GM18520 (cell line): ENCODE results near the gene PMEPA1.
A peak's percentile ranks its signal among the peaks of the same experiment; 100 is the strongest.

ENCODE experiments used
- ATAC-seq: cut with Tn5 transposase; IDR thresholded peaks from one replicate; pipeline ENCODE4 v1.9.1; 2021; ENCODE audit not compliant: unreplicated experiment

The PMEPA1 gene

DNA sequence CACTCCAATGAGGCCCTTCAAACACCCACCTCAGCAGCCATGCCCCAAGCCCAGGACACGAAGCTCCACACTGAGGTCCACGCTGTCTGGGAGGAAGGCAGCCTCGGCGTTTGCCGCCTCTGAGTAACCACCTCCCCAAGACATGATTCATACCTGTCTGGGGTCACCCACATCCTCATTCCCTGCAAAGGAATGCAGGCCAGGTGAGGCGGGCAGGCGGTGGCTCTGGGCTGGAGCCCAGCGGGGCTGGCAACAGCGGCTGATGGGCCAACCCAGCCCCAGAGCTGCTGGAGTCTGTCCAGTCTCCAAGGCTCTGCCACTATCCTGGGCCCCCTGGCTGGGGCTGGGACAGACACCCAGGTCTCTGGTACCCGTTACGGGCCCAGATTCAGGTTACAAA is 14.8 kb downstream of the PMEPA1 start:
- ATAC-seq = no peak

DNA sequence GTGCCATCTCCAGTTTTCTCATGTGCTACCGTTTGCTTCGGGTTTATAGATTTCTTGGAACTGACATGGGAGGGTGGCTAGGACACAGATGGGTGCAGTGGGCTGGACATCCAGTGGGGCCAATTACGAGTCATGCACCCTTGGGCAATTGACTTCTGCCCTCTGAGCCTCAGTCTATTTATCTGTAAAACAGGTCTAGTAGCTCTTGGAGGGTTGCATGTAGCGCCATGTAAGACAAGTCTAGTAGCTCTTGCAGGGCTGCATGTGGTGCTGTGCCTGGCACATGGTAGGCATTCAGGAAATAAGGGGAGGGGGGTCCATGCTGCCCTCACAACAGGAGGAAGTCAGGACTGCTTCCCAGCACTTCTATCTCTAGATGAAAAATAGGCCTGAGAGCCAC is 15.3 kb downstream of the PMEPA1 start:
- ATAC-seq = no peak

DNA sequence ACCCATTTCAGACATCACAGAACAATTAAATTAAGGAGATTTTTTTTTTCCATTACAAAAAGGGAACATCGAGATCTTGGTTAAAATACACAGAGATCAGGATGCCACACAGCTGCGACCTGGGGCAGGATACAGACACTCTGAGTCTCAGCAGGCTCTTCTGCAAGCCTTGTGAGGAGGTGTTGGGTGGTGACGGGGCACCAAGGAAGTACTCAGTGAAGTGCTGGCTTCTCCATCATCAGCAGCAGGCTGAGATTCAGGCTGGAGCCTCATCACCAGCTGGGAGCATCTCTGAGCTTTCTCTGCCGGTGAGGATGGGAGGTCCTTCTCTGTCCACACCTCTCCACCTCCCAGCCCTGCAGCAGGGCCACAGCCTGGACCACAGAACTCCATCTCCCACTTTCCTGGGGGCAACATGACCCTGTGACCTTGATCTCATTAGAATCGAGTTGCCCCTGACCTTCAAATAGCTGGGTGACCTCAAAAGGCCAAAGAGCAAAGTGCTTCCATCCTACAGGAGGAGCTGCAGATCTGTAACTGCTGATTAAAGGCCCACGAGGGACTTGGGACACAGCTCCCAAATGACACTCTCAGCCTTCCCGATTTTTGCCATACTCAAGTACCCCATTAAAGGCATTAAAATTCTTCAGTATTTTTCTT is 16.0 kb downstream of the PMEPA1 start:
- no peak for ATAC-seq

DNA sequence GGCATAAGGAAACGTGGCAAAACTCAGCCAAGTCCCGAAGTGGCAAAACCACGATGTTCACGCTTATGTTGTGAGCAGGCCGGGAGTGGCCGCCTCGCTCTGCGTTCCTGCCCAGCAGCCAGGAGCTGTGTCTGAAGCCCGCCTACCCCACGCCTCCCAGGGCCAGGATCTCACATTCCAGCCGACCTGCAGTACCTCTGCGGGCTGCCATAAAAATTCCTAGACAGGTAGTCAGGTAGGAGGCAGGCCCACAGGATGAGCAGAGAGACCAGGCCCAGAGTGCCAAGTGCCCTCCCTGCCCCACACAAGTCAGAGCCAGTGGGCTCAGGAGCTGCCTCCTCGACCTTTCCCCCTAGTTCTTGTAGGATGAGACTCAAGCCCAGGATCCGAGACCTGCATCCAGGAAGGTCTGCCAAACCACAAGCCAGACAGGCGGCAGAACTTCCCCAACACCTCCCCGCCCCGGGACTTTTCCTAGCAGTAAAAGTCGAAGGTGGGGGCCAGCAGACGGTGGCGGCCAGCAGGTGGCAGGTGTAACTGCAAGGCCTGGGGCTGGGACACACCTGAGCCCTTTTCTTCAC is 16.7 kb downstream of the PMEPA1 start:
- no peak for ATAC-seq

DNA sequence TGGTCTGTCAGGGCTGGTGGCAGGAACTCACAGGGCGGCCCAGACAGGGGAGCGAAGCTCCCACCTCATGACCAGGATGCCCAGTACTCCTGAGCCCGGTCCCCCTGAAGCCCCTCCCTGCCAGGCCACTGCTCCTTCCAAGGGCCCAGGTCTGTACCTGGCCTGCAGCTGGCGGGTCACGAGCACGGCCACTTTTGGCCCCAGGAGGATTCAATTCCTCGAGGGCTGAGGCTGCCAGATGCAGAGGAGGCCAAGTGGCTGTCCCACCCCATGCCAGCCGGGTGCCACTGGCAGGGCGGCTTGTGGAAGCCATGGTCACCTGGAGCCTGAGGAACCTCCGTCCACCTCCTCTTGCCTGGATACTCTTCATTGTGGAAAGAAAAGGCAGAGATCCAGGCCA is 17.4 kb downstream of the PMEPA1 start:
- ATAC-seq = no peak

DNA sequence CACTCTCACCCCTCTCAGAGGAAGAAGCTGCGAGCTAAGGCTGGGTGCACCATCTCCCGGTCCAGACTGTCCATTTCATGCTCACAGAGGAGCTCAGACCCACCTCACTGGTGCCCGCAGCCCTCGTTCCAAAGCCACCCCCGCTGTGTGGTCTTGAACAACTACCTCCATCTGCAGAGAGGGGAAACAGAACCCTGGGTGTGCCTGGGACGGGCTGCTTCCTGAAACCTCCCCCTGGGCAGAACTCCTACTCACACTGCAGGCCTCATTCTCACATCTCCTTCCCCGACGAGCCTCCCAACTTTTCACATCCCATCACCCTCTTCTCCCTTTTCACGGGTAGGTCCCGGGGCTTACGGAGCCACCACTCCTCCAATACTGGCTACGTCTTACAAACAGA is 18.1 kb downstream of the PMEPA1 start:
- ATAC-seq = no peak

DNA sequence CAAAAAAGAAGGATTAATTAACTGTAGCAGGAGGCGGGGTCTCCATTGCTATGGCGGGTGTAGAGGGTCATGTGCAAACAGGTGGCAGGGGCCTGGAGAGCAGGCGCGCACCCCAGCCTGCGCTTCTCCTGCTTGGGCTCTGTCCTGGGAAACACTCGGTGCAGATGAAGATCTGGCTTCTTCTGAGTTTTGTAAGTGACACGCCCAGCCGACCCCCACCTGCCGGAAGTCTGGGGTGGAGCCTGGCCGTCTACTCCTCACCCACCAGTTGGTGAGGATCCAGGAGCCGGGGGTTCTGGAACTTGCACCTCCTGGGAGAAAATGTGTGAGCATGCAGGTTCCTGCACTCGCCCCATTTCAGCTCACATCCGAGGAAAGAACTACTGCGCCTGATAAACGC is 19.3 kb downstream of the PMEPA1 start:
- no peak for ATAC-seq

DNA sequence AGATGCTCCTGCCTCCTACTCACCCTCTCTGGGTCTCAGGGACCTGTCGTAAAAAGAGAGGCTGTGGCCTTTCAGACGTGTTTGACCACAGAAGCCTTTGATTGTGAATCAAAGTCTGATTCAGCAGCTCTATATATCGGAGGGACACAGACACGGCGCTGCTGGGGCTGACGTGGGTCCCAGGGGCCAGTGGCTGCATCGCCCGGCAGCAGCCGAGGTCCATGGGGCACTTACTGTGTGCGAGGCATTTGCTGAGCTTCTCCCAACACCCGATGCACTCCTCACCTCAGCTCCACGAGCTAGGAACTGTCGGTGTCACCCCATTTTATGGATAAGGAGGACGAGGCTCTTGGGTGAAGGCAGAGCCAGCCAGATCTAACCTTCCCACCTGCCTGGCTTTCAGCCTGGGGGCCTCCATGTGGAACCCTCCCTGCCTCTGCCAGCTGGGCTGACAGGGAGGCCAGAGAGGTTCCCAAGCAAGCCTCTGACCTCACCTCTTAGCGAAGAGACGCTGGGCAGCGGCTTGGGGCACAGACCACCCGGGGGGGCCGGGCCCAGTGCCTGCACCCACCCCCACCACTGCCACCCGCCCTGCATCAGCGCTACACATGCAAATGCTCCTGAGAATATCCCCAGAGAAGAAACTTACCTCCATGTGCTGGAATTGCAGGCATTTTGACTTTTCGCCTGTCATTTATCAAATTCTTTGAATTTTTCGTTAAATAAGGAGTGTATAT is 19.9 kb downstream of the PMEPA1 start:
- no peak for ATAC-seq

DNA sequence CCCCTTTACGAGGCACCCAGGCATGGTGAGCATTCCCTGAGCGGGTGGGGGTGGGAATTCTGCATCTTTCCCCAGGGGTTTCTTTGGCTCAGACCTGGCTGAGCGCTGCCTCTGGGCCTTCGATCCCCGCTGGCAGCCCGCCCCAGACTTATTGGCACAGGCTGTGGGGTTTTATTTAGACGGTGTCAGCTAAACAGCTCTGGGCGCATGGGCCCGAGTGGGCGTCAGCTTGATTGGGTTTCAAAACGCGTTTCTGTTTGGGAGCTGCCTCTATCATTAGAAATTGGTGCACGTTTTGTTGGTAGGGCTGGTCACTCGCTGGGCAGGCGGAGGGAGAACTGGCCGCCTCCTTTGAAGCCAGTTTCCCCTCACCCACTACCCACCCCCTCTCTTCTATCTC is 21.0 kb downstream of the PMEPA1 start:
- ATAC-seq = no peak

DNA sequence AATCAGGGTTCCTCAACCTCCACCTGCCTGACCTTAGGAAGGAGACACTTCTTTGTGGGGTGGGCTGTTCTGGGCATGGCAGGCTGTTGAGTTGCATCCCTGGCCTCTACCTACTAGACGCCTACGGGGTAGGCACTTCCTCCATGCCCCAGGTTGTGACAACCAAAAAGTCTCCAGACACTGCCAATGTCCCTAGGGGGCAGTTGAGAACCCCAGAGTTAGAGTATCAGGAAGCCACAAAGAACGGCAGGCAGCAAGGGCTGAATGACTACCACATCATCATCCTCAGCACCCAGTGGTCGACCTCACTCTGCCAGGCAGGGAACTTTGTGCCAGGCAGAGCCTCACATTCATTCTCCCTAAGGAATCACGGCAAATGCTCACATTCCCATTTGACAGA is 21.5 kb downstream of the PMEPA1 start:
- ATAC-seq = no peak

DNA sequence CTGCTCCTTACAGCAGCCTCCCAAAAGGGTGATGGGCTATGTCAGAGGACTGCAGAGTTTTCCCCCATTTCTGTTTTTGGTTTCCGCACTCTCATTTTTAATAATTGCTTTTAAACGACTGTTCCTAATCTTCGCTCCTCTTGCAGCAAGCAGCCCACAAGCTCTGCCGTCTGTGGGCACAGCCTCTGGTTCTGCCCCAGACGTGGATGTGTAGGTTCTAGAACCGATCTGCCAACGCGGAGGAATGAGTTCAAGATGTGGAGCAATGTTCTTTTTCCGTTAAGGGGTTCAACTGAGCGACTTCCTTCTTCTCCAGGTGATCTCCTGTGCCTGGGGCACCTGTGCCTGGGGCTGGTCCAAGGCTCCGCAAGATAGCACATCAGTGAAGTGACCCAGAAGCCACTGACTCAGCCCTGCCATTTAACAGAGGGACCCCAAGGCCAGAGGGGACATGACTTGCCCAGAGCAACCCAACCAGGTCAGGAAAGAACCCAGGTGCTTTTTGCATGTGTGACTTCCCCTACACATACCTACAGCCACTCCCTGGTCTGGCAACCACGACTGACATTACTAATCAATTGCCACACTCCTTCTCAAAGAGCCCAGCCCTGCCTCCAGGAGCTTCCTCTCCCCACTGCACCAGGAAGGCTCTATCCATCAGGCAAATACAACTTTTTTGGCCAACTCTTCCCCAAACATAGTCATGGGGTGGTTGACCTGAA is 22.7 kb downstream of the PMEPA1 start:
- no peak for ATAC-seq

DNA sequence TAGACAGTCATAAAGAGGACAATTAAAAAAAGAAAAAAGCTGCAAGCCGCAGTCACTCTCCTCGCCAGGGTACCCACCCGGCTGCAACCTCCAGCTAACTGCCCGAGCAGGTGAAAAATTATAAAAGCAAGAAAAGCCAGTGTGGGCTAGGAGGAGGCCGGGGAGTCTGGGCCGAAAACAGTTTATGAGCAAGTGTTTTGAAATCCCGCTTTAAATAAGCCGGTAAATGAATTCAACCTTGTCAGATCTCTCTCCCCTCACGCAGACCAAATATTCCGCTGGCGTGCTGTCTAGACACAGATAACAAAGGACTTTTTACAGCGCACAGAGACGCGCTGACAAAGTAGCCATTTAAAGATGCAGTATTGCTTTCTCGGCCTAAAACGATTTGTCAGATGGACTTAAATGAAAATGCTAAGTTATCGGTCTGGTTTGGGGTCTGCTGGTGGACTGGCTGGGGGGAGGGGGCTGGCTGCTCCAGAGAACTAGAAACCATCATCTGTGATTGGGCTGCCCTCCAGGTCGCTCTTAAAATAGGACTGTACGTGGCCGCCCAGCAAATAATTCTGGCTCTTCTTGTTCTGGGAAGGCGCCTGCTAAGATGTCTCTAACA is 24.6 kb downstream of the PMEPA1 start:
- ATAC-seq = no peak

DNA sequence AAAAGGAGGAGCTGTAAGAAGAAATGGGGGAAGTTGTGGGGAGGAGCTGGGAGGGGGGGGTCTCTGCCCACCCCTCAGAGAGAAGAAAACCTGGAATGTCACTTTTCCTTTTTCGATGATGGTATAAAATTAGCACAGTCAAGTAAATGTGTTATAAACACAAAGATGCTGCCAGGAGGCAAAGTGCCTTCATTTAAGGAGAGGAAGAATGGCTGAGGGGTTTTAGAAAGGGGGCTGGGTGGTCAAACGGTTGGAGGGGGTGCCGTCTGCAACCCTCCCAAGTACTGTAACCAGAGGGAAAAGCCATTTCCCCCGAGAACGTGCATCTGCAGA is 25.0 kb downstream of the PMEPA1 start:
- ATAC-seq = no peak

DNA sequence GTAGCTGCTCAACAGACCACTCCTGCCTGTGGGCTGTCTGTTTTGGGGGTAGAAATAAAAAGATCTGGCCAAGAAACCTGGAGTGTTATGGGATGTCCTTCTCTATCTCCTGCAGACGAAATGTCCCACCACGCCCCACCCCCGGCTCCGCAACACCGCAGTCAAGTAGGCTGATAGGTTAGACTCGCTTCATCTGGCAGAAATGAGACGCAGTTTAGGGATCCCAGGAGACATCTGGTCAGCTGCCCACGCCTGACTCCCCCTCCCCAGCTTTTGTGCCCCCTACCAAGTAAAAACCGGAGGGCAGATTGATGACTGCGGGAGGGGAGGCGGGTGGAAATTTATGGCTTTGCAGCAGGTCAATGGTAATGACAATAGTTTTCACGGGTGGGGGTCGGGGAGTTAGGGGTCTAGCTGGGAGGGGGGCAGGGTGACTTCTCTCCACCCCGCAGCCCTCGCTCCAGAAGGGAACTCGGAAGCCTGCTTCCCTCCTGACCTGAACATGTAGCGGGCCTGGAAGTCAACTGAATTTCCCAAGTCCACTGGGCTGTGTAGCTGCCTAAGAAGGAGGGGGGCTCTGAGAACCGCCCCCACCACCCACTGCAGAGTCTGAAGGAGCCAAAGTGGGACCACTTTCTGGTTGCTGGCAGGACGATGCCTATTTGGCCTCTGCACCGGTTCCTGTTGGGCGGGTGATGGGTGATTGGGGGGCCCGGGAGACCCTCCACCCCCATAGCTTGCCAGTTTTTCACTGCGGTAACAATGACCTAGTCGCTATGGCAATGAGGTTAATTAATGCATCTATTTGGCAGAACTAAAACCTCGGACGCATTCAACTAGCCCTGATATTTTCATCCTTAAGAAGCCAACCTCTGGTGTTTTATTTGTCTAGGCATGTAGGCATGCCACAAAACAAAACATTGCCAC is 25.7 kb downstream of the PMEPA1 start:
- ATAC-seq = no peak

DNA sequence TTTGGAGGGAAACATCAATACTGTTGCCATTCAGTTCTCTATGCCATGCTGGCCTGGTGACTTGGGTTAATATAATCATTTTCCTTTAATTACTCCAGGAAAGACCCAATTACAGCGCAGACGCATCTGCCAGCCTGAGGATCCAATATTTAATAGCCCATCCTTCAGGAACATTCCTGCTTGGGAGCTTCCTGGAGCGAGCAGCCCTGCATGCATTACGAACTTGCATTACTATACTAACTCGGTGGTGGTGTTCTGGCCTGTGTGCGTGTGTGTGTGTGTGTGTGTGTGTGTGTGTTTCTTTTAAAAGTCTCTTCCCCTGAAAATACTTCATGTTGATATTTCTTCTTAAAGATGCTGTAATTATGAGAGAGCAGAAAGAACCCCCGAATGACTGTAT is 26.5 kb downstream of the PMEPA1 start:
- no peak for ATAC-seq

DNA sequence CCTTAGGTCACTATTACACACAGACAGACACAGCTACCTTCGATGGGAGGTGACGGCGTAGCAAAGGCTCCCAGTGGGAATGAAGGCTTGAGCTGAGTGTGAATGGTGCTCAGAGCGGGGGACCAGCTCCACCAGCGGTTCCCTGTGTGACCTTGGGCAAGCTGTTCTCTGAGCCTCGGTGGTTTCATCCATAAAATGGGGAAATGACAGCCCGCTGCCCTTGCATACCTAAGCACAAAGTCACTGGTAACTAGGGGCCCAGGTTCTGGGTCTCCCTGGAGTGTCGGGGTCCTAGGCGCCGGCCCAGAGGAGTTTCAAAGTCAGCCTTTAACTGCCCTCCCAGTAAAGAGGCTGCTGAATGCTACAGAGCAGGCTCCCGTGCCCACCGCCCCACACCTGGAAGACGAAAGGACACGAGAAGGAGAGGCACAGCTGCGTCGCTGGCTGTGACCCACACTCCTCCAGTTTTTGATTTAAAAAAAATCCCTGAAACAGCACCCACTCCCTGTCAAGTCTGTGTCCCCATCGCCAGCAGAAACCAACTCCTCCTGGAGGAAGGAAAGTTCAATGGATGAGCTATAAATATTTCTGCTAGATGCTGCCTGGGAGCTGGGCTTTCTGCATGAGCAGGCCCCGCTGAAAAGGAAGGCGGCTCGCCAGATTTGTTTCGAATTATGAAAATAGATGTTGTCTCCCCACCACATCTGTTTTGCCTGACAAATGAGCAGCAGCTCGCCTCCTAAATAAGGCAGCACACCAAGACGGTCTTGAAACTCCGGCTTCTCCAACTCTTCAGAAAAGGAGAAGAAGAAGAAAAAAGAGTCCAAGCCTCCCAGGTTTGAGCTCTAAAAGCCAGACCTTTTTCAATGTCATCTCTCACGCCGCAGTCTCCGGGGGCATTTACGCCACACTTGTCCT is 27.4 kb downstream of the PMEPA1 start:
- ATAC-seq = peak; percentile 22

DNA sequence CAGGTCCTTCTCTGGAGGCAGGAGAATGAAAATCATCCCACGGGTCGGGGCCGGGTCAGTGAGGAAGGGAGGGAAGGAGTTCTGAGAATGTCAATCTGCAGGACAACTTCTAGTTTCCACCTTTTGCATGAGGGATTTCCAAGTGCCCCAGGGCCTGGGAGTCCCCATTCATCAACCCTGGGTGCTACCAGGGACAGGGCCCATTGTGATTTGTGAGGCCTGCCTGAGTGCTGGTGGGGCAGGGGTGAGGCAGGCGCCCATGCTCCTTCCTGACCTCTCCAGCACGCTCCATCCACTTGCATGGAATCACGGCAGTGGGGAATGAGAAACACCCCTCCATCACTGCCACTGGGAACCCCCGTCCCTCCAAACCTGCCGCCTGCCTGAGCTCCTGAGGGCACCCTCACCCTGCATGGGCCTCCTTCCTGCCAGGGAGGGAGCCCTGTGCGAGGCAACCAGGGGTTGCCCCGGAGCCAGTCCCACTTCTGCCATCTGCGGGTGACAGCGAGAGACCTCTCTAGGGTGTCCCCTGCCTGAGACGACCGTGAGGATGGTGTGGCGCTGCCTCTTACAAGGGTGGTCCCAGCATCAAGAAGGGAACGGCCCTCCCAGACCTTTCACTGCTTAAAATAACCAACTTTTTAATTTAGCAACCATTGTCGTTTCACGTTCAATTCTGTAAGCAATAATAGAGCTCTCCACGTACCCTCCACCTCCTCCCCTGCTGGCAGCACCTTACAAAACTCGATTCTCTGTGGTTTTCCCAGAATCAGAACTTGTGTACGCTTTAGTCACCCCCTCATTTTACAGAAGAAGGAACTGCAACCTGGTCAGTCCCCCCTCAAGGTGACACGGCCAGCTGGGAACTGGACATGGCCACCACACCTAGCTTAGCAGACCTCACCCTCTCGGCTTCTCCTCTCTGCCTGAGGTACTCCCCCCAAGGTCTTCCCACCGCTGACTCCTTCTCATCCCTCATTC is 28.6 kb downstream of the PMEPA1 start:
- ATAC-seq = peak; percentile 31

DNA sequence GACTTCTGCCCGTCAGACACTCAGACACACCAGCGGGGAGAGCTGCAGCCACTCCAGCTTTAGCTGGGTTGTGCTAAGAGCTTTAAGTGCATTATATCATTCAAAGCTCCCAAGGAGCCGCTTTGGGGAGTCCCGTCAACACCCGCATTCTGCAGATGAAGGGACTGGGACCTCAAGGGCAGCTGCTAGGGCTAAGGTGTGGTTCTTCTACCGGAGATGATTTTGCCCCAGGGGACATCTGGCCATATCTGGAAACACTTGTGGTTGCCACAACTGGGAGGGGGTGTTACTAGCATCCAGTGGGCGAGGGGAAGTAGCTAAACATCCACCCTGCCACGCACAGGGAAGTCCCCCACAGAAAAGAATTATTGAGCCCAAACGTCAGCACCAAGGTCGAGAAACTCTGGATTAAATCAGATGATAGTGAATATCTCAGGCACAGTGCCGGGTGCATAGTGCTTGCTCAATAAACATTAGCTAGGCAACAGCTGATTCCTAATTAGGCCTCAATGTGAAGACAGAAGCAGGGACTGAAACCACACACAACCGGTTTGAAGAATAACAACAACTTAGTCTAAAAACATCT is 29.6 kb downstream of the PMEPA1 start:
- peak; percentile 36 for ATAC-seq
